HEK293T (cell line): ENCODE results near the gene CS.

Experiments
- BHLHE40 ChIP-seq: fragments of 450-650 bp; IDR thresholded peaks from 2 replicates; pipeline ENCODE4 v1.6.1; 2016; ENCODE audit warnings: mild to moderate bottlenecking, moderate library complexity, borderline replicate concordance
- SP1 ChIP-seq: fragments of 450-650 bp; IDR thresholded peaks from 2 replicates; pipeline ENCODE4 v1.6.1; 2017
- SUZ12 ChIP-seq: fragments of 450-650 bp; IDR thresholded peaks from 2 replicates; pipeline ENCODE4 v1.6.1; 2016; ENCODE audit warnings: mild to moderate bottlenecking

- no peak for TF ChIP-seq BHLHE40
- TF ChIP-seq SUZ12 = no peak
- TF ChIP-seq SP1 = no peak
Measured at GRCh38 chr12:56261503-56262232, 38.5 kb downstream of the CS start.
